Ovary (tissue), 9 donors: ENCODE results near the gene CSF1R. TPM values are rescaled to one million over a fixed set of nuclear protein-coding genes. Genes with fewer than 3 reads are reported as not detected.

Experiments used
- DNase-seq, 5 donors: peaks; one replicate each; pipeline ENCODE4 v3.0.0-alpha.2; 2019 to 2020
- H3K27ac ChIP-seq, 2 donors: fragments of 200-600 bp; one replicate each; pipeline versions ENCODE4 v1.5.1 to v1.8.0; 2019 to 2022
- H3K27me3 ChIP-seq: fragments of 200-600 bp; one replicate; pipeline ENCODE4 v1.8.0; 2022
- H3K36me3 ChIP-seq: fragments of 200-600 bp; sonication (generic); one replicate; pipeline ENCODE4 v1.5.1; 2019
- H3K4me1 ChIP-seq: one replicate; pipeline ENCODE4 v1.8.1; 2013; ENCODE audit warnings: mild to moderate bottlenecking, moderate library complexity; ENCODE audit not compliant: insufficient read depth
- H3K4me3 ChIP-seq: fragments of 200-600 bp; sonication (generic); one replicate; pipeline ENCODE4 v1.5.1; 2017
- H3K9me3 ChIP-seq, 2 donors: fragments of 200-600 bp in 1 of 2; sonication (generic) in 1 of 2; one replicate each; pipeline versions ENCODE4 v1.5.1 to v1.8.1; 2013 to 2019; ENCODE audit warnings: mild to moderate bottlenecking in 1 of 2, moderate library complexity in 1 of 2
- CTCF ChIP-seq, 3 donors: fragments of 450-650 bp in 2 of 3; fragments of 200-600 bp in 1 of 3; IDR thresholded peaks; one replicate each; pipeline versions ENCODE4 v1.5.1 to v1.8.0; 2016 to 2022; ENCODE audit warnings: antibody characterized with exemption in 3 of 3, mild to moderate bottlenecking in 1 of 3
- EP300 ChIP-seq: sonication (generic); formaldehyde crosslinking; IDR thresholded peaks from one replicate; pipeline ENCODE4 v1.6.1; 2017; ENCODE audit warnings: antibody characterized with exemption
- POLR2A ChIP-seq: fragments of 450-650 bp; IDR thresholded peaks from one replicate; pipeline ENCODE4 v1.6.1; 2017; ENCODE audit warnings: antibody characterized with exemption, mild to moderate bottlenecking, moderate library complexity
- WGBS, 3 donors: extraction: QIAGEN DNeasy Blood & Tissue Kit in 1 of 3; methylation state at CpG; one replicate each; pipeline versions ENCODE4 v1.1.5 to v1.1.7; 2013 to 2017; 5-methylcytosine and 5-hydroxymethylcytosine counted together
- intact Hi-C, 4 donors: fragments of 100-400 bp; cut with DNase I; formaldehyde crosslinking; loops; one replicate each; pipeline versions ENCODE4 v1.11.0 to v1.15.1; 2022 to 2023
- polyA plus RNA-seq, 2 donors: library from polyadenylated mRNA; stranded (reverse); fragments of 200-250 nt in 1 of 2; fragments of 350-450 nt in 1 of 2; fragmentation: Illumina TruSeq in 1 of 2; extraction: RNeasy Lipid Tissue Mini Kit (QIAGEN cat#74804) in 1 of 2; gene quantifications; one replicate each; pipeline ENCODE4 v1.2.3, GENCODE V29; 2013 to 2014
- total RNA-seq, 7 donors: library from RNA; depleted of rRNA in 2 of 7; stranded (reverse); fragments of >200 nt in 2 of 7; fragmentation: NEBNext Ultra II Directional in 3 of 7; extraction: Animal tissue kit (Norgen Biotek cat#: 25700) in 3 of 7; gene quantifications; one replicate each; pipeline versions ENCODE4 v1.1.0 to v1.2.4, GENCODE V29; 2016 to 2023
- donor health status: DM: no; HTN: no; CAD: no; lungs with moderate emphysema.
- donor health status: DM: no; HTN: no; CAD: no.
- donor health status: Bipolar disorder and iron deficiency.
- donor health status: DM: yes; HTN: yes; CAD: no.
- donor health status: DM: no; HTN: no; CAD: no.
- donor health status: DM: yes; HTN: yes; CAD: no.

The CSF1R gene
- total and polyA plus RNA-seq, 9 donors: 7.6 to 41.9 (median 16.4) TPM

- Histone ChIP-seq H3K9me3 (no peaks in the 10 kb centered on the region), H3K27me3 (no peaks in the 10 kb centered on the region), H3K27ac (no peak overlapping the region), H3K4me3 (no peak overlapping the region), H3K4me1 (no peaks in the 10 kb centered on the region), H3K36me3 (no peaks in the 10 kb centered on the region)
- intact Hi-C loops: no loop called here
- no peak for DNase-seq
- 95 to 97% (median 96%) methylated on average over 1 of the region's 1 CpG for WGBS, 3 donors
- no peak for TF ChIP-seq CTCF (IDR thresholded peaks at IDR 0.05)
- no peak for TF ChIP-seq EP300
- TF ChIP-seq POLR2A: no peak
These were observed 63.2 kb downstream of the CSF1R start for GRCh38 chr5:150023136-150023535.

GRCh38 chr5:150022681-150023080 is 63.7 kb downstream of the CSF1R start:
- H3K4me1 ChIP-seq: no peaks in the 10 kb centered on the region
- no peaks in the 10 kb centered on the region for H3K36me3 ChIP-seq
- H3K9me3 ChIP-seq: no peaks in the 10 kb centered on the region
- no peaks in the 10 kb centered on the region for H3K27me3 ChIP-seq
- H3K27ac ChIP-seq: no peak overlapping the region
- H3K4me3 ChIP-seq: no peak overlapping the region
- TF ChIP-seq POLR2A (no peak), CTCF (IDR thresholded peaks at IDR 0.05) (no peak), EP300 (no peak)
- no peak for DNase-seq
- 85 to 88% (median 86%) methylated on average over 2 of the region's 2 CpGs for WGBS, 3 donors
- intact Hi-C loops: no loop called here

- intact Hi-C loops: no loop called here
- H3K4me1 ChIP-seq: no peaks in the 10 kb centered on the region
- H3K27me3 ChIP-seq: no peaks in the 10 kb centered on the region
- H3K4me3 ChIP-seq: no peak overlapping the region
- no peak overlapping the region for H3K27ac ChIP-seq
- no peak for DNase-seq
- WGBS, 3 donors: 41 to 62% (median 58%) methylated on average over 1 of the region's 1 CpG
- no peaks in the 10 kb centered on the region for H3K36me3 ChIP-seq
- H3K9me3 ChIP-seq: no peaks in the 10 kb centered on the region
- TF ChIP-seq POLR2A (no peak), EP300 (no peak), CTCF (IDR thresholded peaks at IDR 0.05) (no peak)
These were observed 64.2 kb downstream of the CSF1R start for GRCh38 chr5:150022158-150022531.

- H3K27ac ChIP-seq: no peak overlapping the region
- 75 to 84% (median 79%) methylated on average over 13 of the region's 13 CpGs for WGBS, 3 donors
- no peak overlapping the region for H3K4me3 ChIP-seq
- no peaks in the 10 kb centered on the region for H3K36me3 ChIP-seq
- no peaks in the 10 kb centered on the region for H3K9me3 ChIP-seq
- no peaks in the 10 kb centered on the region for H3K27me3 ChIP-seq
- intact Hi-C loops: no loop called here
- no peak for DNase-seq
- no peak for TF ChIP-seq CTCF (IDR thresholded peaks at IDR 0.05)
- TF ChIP-seq POLR2A: no peak
- no peak for TF ChIP-seq EP300
- H3K4me1 ChIP-seq: no peaks in the 10 kb centered on the region
These were observed 64.7 kb downstream of the CSF1R start for GRCh38 chr5:150021491-150022157.
